Inferior parietal cortex (tissue), 1 donor: Measurements from ENCODE around the gene GALNTL6.

ENCODE experiments used
- DNase-seq: peaks from one replicate; pipeline ENCODE4 v3.0.0-alpha.2; 2016; ENCODE audit errors: extremely low spot score

Gene GALNTL6

DNA sequence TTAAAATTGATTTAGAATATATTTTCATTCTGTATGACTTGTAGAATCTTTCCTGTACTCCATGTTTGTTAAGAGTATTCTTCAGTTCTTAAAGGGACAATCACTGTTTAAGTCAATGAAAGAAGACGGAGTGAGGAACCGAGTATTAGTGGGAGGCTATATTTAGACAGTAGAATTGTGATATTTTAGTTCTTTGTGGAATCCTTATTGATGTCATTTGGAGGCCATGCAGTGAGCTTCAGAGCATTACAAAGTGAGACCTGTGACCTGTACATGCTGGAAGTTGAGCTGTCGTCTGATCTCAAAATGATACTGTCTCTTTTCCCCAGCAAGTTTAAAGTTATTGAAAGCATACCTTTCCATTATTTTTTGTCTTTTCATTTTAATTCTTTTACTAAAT, 394.7 kb downstream of the GALNTL6 start:
- DNase-seq: no peak

GRCh38 chr4:172220679-172221078, 407.5 kb downstream of the GALNTL6 start:
- no peak for DNase-seq

DNA sequence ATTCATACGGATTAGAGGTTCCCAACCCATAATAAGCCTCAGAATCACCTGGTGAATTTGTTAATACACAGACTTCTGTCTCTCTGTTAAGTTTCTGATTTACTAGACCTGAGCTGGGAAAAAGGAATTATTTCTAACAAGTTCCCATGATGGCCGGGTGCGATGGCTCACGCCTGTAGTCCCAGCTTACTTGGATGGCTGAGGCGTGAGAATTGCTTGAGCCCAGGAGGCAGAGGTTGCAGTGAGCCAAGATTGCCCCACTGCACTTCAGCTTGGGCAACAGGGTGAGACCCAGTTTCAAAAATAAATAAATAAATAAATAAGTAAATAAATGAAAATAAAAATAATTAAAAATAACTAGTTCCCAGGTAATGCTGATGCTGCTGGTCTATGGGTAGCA, 412.3 kb downstream of the GALNTL6 start:
- no peak for DNase-seq

DNA sequence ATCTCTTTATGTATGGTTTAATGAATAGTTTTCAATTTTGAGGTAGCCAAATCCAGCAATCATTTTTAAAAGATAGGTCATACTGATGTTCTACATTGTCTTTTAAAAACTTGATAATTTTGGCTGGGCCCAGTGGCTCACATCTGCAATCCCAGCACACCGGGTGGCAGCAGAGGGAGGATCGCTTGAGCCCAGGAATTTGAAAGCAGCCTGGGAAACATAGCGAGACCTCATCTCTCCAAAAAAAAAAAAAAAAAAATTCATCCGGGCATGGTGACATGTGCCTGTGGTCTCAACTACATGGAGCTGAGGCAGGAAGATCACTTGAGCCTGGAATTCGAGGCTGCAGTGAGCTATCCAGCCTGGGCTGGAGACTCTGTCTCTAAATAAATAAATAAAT, 419.8 kb downstream of the GALNTL6 start:
- no peak for DNase-seq

DNA sequence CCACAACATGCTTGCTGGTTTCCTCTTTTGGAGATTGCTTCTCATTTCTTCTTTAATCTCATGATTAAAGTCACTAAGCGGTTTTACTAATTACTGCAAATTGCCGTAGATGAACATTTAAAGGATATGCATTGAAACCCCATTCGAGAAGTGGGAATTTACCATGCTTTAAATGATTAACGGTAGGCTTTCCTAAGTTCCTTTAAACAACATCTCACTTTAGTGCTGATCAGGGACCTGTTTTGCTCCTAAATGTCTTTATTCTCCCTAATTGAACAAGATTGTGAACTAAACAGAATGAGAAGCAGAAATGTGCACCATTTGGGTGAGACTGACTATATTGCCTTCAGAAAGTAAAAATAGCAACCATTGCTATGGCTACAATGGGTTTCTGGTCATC, 430.3 kb downstream of the GALNTL6 start:
- no peak for DNase-seq

GRCh38 chr4:172245516-172245915, 432.3 kb downstream of the GALNTL6 start:
- peak; percentile 15 for DNase-seq

DNA sequence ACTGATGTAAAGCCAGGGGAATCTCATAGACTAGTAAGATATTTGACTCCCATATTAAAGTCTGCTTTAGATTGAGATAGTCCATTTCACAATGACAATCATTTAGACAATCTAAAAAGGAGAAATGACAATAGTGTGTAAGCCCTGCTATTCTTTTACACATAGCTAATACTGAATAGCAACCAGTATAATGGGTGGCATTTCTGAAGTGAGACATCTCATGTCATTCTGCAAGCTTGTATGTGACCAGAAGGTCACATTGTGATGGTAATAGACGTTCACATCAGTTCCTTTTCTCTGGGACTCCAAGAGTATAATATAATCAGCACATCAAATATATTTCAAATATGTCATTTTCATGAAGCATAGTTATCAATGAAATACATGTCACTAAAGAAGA, 440.2 kb downstream of the GALNTL6 start:
- no peak for DNase-seq

- no peak for DNase-seq
These were observed 443.6 kb downstream of the GALNTL6 start for GRCh38 chr4:172256820-172257219.

DNA sequence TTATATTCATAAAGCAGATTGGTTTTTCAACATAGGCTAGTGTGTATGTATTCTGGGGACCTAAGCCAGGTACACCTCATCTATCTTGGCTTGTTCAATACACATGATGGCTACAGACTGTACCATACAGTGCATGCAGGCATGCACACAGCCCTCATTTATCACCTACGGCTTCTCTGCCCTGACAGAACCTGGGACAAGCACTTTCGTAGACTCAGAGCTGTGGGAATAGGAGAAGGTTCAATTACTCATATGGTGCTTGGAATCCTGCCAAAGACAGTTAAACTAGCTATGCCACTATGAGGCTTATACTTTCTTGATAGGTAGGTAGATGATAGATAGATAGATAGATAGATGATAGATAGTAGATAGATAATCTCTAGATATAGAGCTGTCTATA, 457.2 kb downstream of the GALNTL6 start:
- DNase-seq: no peak

GRCh38 chr4:172287117-172287516, 473.9 kb downstream of the GALNTL6 start:
- DNase-seq: no peak

- DNase-seq: no peak
These were observed 492.5 kb downstream of the GALNTL6 start for GRCh38 chr4:172305698-172306097.

DNA sequence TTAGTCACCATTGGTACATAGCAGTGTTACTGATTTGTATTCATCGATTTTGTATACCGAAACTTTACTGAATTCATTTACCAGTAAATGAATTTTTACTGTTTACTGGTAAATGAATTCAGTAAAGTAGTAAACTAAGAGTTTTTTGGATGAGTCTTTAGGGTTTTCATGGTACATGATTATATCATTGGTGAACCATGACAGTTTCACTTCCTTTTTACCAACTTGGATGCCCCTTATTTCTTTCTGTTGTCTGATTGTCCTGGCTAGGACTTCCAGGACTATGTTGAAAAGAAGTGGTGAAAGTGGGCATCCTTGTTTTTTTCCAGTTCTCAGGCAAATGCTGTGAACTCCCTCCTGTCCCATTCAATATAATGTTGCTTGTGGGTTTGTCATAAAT, 494.9 kb downstream of the GALNTL6 start:
- DNase-seq: no peak

- no peak for DNase-seq
These were observed 498.5 kb downstream of the GALNTL6 start for GRCh38 chr4:172311682-172312081.

GRCh38 chr4:172323288-172323687, 510.1 kb downstream of the GALNTL6 start:
- no peak for DNase-seq

- DNase-seq: no peak
These were observed 531.2 kb downstream of the GALNTL6 start for GRCh38 chr4:172344308-172344938.

- no peak for DNase-seq
These were observed 535.2 kb downstream of the GALNTL6 start for GRCh38 chr4:172348426-172348825.

DNA sequence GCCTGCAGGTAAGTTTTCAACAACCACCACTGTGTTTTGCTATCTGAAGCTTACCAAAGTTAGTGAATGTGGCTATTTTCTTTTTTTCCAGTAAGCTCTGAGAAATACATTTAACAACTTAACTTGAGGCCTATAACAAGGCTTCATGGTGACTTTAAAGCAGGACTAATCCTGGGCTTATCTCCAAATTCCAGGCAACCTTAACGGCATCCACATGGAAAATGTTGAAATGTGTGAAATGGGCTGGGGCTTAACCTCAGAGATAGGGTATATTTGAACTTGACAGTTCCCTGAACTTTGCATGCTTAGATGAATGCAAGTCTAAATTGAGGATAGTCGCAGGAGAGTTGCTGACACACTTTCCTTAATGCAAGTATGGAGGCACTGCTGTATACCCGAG, 539.2 kb downstream of the GALNTL6 start:
- no peak for DNase-seq

- DNase-seq: no peak
These were observed 542.8 kb downstream of the GALNTL6 start for GRCh38 chr4:172356016-172356415.

- DNase-seq: no peak
These were observed 543.9 kb downstream of the GALNTL6 start for GRCh38 chr4:172357006-172357540.

- no peak for DNase-seq
These were observed 549.4 kb downstream of the GALNTL6 start for GRCh38 chr4:172362569-172362968.

- no peak for DNase-seq
These were observed 556.3 kb downstream of the GALNTL6 start for GRCh38 chr4:172369471-172369959.

DNA sequence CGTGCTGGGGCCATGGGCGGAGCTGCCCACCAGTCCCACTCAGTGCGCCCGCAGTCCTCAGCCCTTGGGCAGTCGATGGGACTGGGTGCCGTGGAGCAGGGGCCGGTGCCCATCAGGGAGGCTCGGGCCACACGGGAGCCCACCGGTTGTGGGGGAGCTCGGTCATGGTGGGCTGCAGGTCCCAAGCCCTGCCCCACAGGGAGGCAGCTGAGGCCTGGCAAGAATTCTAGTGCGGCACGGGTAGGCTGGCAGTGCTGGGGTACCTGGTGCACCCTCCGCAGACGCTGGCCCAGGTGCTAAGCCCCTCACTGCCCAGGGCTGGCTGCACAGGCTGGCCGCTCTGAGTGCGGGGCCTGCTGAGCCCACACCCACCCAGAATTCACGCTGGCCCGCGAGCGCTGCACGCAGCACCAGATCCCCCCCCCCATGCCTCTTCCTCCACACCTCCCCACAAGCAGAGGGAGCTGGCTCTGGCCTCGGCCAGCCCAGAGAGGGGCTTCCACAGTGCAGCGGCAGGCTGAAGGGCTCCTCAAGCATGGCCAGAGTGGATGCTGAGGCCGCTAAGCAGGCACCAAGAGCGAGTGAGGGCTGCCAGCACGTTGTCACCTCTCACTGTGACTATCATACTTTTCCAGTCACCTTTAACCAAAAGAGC, 564.4 kb downstream of the GALNTL6 start:
- DNase-seq: no peak

DNA sequence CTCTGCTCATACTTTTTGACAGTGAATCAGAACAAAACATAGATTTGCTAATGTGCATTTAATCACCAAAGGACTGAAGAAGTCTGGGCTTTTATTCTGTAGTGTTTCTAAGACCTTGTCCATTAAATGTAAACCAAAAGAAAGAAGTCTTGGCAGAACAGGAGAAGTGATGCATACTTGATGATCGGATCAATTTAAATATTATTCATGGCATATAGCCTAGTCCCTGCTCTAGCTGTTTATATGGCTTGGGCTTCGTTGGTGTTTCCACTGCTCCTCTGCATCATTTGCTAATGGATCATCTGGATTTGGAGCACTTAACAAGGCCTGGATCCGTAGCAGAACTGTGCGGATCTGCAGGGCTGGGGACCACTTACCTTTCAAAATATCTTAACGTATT, 566.6 kb downstream of the GALNTL6 start:
- DNase-seq: no peak
